IPS-18a (cell line): ENCODE measurements around the gene SDC3.

Experiments
- H3K27ac ChIP-seq: one replicate; pipeline ENCODE4 v1.5.1; 2013; ENCODE audit warnings: low read length
- H3K27me3 ChIP-seq: one replicate; pipeline ENCODE4 v1.6.1; 2013; ENCODE audit warnings: mild to moderate bottlenecking, low read length; ENCODE audit not compliant: control insufficient read depth, insufficient read depth
- H3K36me3 ChIP-seq: one replicate; pipeline ENCODE4 v1.6.1; 2013; ENCODE audit warnings: low read depth, low read length; ENCODE audit not compliant: control insufficient read depth
- H3K4me1 ChIP-seq: one replicate; pipeline ENCODE4 v1.6.1; 2013; ENCODE audit warnings: low read depth, low read length; ENCODE audit not compliant: control insufficient read depth
- H3K4me3 ChIP-seq: one replicate; pipeline ENCODE4 v1.5.1; 2013; ENCODE audit warnings: low read length
- H3K9ac ChIP-seq: one replicate; pipeline ENCODE4 v1.6.1; 2013; ENCODE audit warnings: mild to moderate bottlenecking, low read length, moderate library complexity
- H3K9me3 ChIP-seq: one replicate; pipeline ENCODE4 v1.6.1; 2013; ENCODE audit warnings: low read depth, low read length; ENCODE audit not compliant: control insufficient read depth

The SDC3 gene

GRCh38 chr1:30883389-30884172, 25.0 kb downstream of the SDC3 start:
- H3K27ac ChIP-seq: no peak overlapping the region
- no peaks in the 10 kb centered on the region for H3K27me3 ChIP-seq
- H3K9ac ChIP-seq: no peak overlapping the region
- no peak overlapping the region for H3K4me3 ChIP-seq
- H3K9me3 ChIP-seq: no peaks in the 10 kb centered on the region
- no peaks in the 10 kb centered on the region for H3K4me1 ChIP-seq
- no peaks in the 10 kb centered on the region for H3K36me3 ChIP-seq

DNA sequence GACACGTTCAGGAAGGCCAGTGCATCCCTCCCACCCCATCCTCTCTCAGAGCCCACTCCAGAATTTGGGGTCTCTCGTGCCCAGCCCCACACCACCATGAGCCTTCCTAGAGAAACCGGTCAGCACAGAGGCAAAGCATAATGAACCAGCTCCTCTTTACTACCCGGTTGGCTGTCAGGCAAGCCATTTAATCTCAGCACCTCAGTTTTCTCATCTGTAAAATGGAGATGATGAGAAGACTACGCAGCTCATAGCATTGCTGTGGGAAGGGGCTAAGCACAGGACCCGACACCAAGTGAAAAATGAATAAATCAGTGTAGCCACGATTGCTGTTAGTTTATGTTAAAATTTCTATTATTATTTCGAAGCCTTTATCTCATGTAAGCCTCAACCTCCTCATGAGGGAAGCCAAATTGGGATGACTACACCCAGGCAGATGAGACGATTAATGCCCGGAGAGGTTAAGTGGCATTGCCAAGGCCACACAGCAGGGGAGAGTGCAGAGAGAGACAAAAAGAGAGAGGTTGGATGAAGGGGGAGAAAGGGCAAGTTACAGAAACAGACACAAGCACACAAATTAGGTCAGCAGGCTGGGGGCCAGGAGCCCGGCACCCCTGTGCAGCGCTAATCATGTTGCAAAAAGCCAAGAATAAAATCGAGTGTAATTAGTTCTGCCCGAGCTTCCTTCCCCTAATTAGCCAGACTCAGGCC, 25.7 kb downstream of the SDC3 start:
- no peak overlapping the region for H3K9ac ChIP-seq
- H3K9me3 ChIP-seq: no peaks in the 10 kb centered on the region
- no peaks in the 10 kb centered on the region for H3K36me3 ChIP-seq

GRCh38 chr1:30881319-30882181, 27.0 kb downstream of the SDC3 start:
- H3K27me3 ChIP-seq: no peaks in the 10 kb centered on the region
- no peaks in the 10 kb centered on the region for H3K9me3 ChIP-seq
- H3K4me3 ChIP-seq: no peak overlapping the region
- H3K27ac ChIP-seq: no peak overlapping the region
- H3K4me1 ChIP-seq: peaks cover 4% of the 10 kb centered on the region
- no peaks in the 10 kb centered on the region for H3K36me3 ChIP-seq
- H3K9ac ChIP-seq: no peak overlapping the region

More for the DNA sequence above, 25.7 kb downstream of the SDC3 start:
- Histone ChIP-seq H3K4me1 (no peaks in the 10 kb centered on the region), H3K4me3 (no peak overlapping the region), H3K27ac (no peak overlapping the region), H3K27me3 (no peaks in the 10 kb centered on the region)

DNA sequence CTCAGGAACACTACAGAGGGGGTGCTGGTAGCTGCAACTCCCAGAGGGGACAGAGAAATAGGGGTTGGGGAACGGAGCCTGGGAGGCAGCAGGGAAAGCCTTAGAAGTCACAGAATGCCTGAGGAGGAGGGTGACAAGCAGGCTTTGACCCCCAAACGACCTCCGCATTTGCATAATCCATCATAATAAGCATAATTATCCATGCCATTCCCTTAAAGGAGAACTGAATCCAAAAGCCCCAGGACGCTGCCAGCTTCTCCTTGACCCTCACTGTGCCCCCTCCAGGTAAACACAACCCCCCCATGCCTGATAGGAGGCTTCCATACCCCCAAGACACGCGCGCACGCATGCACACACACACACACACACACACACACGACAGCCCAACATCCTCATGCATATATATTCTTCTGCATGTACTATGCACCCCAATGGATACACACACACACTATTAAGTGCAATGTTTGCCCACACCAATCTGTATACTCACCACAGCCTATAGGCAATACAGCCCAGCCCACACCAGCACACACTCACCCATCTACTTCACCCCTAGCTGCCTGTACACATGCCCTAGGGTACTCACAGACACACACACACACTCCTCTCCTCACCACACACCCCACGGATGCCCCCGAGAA, 27.8 kb downstream of the SDC3 start:
- Histone ChIP-seq H3K27ac (no peak overlapping the region), H3K4me3 (no peak overlapping the region), H3K36me3 (no peaks in the 10 kb centered on the region), H3K4me1 (peaks cover 4% of the 10 kb centered on the region), H3K9me3 (no peaks in the 10 kb centered on the region), H3K9ac (no peak overlapping the region), H3K27me3 (no peaks in the 10 kb centered on the region)

DNA sequence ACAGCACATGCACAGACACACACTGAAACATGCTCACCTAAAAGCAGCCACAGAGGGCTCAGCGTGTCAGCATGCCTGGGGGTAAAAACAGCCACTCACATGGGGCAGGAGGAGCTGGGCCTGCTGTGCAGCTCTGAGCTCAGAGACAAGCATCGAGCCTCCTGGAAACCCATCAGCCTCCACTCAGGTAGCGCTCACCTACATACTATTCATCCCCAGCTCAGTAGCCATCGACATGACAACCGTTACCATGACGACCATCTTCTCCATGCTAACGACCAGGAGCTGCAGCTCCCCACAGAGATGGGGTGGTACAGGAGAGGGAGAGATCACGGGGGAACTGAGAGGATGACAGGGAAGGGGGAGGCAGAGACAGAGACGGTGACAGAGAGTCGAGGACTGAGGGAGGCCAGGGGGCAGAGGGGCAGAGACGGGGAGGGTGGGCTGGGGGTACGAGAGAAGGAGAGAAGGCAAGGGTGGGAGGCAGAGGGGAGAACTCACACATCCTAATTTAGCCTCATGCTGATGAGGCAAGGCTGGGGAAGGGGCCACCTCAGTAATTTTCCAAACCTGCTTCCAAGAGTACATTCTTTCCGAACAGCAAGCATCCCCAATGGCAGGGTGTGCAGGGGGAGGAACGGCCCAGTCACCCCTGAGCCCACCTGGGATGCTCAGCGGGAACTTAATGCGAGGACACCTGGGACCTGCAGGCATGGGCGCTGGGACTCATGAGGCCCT, 28.4 kb downstream of the SDC3 start:
- Histone ChIP-seq H3K4me3 (no peak overlapping the region), H3K9ac (no peak overlapping the region)

GRCh38 chr1:30879126-30879786, 29.3 kb downstream of the SDC3 start:
- Histone ChIP-seq H3K9me3 (no peaks in the 10 kb centered on the region), H3K27me3 (no peaks in the 10 kb centered on the region), H3K36me3 (no peaks in the 10 kb centered on the region), H3K4me3 (no peak overlapping the region), H3K4me1 (peaks cover 4% of the 10 kb centered on the region), H3K27ac (no peak overlapping the region), H3K9ac (no peak overlapping the region)

More for the DNA sequence above, 28.4 kb downstream of the SDC3 start:
- no peaks in the 10 kb centered on the region for H3K9me3 ChIP-seq
- H3K4me1 ChIP-seq: peaks cover 4% of the 10 kb centered on the region
- no peak overlapping the region for H3K27ac ChIP-seq
- H3K36me3 ChIP-seq: no peaks in the 10 kb centered on the region
- H3K27me3 ChIP-seq: no peaks in the 10 kb centered on the region

GRCh38 chr1:30878559-30878958, 30.0 kb downstream of the SDC3 start:
- H3K4me1 ChIP-seq: peaks cover 4% of the 10 kb centered on the region
- no peaks in the 10 kb centered on the region for H3K9me3 ChIP-seq
- H3K9ac ChIP-seq: no peak overlapping the region
- H3K27ac ChIP-seq: no peak overlapping the region
- H3K27me3 ChIP-seq: no peaks in the 10 kb centered on the region
- H3K4me3 ChIP-seq: no peak overlapping the region
- no peaks in the 10 kb centered on the region for H3K36me3 ChIP-seq

DNA sequence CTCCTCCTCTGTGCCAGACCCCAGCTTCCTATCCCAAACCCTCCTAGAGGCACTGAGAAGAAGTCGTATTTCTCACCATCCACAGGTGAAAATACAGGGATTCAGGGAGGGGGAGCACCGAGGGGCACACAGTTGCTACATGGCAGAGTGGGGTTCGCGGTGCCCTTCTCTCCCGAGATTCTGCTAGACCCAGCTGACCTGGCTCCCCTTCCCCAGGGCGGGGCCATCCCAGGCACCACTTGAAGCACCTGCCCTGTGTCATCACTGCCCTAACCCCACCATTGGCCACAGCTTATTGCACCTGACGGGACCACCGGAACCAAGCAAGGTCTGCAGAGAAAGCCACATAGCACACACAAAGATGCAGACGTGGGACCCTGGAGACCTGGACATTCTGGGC, 30.5 kb downstream of the SDC3 start:
- Histone ChIP-seq H3K27me3 (no peaks in the 10 kb centered on the region), H3K4me3 (no peak overlapping the region), H3K27ac (no peak overlapping the region), H3K4me1 (peaks cover 4% of the 10 kb centered on the region), H3K9ac (no peak overlapping the region), H3K9me3 (peaks cover 2% of the 10 kb centered on the region), H3K36me3 (no peaks in the 10 kb centered on the region)

DNA sequence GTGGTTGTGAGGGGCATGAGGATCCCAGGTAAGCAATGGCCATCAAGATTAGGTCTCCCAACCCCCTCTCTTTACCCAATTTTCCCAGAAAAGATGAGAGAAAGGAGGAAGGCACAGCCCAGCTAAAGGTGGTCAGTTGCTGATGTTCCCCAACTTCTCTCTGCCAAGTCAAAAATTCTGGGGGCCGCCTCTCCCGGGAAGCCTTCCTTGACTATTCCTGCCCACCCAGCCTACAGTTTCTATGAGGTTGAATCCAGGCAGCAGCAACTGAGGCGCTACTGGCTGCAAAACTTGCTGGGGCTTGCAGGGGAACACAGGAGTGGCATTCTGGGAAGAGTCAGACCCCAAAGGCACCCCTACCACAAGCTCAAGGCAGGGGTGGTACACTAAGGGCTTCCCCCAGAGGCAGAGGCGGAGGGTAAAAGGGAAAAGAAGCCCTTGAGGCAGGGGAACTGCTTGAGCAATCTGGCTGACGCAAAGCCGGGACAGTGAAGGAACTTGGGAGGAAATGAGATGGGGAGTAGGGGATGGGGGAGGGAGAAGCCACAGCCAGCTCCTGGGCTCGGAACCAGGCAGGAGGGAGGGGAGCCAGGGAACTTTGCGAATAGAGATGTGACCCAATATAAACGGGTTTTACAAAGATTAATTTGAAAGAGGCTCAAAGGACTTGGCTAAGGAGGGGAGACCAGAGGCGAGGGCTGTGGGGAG, 31.2 kb downstream of the SDC3 start:
- Histone ChIP-seq H3K36me3 (no peaks in the 10 kb centered on the region), H3K9ac (no peak overlapping the region), H3K9me3 (peaks cover 8% of the 10 kb centered on the region), H3K4me1 (peaks cover 4% of the 10 kb centered on the region), H3K27ac (no peak overlapping the region), H3K4me3 (no peak overlapping the region), H3K27me3 (no peaks in the 10 kb centered on the region)
